IMR-90 (cell line): Measurements from ENCODE around the gene ZNF493. TPM values are rescaled to one million over a fixed set of nuclear protein-coding genes. Genes with fewer than 3 reads are reported as not detected.

Experiments
- ATAC-seq: fragments of 200-7000 bp; cut with Tn5 transposase; 2 replicates; pipeline ENCODE4 v1.9.1; 2020; ENCODE audit warnings: low read depth, mild to moderate bottlenecking, moderate library complexity
- BruUV-seq: library from RNA; stranded (reverse); fragments of 400-500 nt; replicated peaks from 2 replicates; lab custom pipeline; 2021; lab: Mats Ljungman, UMichigan
- CTCF ChIA-PET: fragments of 300-600 bp; formaldehyde crosslinking; extraction: SDS; loops from one replicate; lab custom pipeline; 2021; ENCODE audit warnings: antibody characterized with exemption; lab: Yijun Ruan, JAX
- POLR2A ChIA-PET: fragments of 300-600 bp; sonication (Branson Sonifier 250); formaldehyde crosslinking; loops from one replicate; lab custom pipeline; 2022; ENCODE audit warnings: antibody characterized with exemption; ENCODE audit not compliant: unreplicated experiment; lab: Charles Lee
- DNase-seq: peaks from one replicate; pipeline ENCODE4 v3.0.0; 2013
- H2AFZ ChIP-seq: replicated peaks from 2 replicates; pipeline ENCODE3; 2013; ENCODE audit warnings: low read length, mild to moderate bottlenecking; ENCODE audit not compliant: poor library complexity
- H2AK5ac ChIP-seq: 2 replicates; pipeline ENCODE4 v1.6.1; 2013; ENCODE audit warnings: low read depth, low read length, inconsistent platforms
- H2AK9ac ChIP-seq: replicated peaks from 2 replicates; pipeline ENCODE3; 2013; ENCODE audit warnings: mild to moderate bottlenecking, low read depth, low read length, moderate library complexity; ENCODE audit not compliant: poor library complexity
- H2BK120ac ChIP-seq: 2 replicates; pipeline ENCODE4 v1.6.1; 2013; ENCODE audit warnings: low read depth, low read length, inconsistent platforms
- H2BK15ac ChIP-seq: 3 replicates; pipeline ENCODE4 v1.6.1; 2013; ENCODE audit warnings: low read depth, low read length, inconsistent platforms
- H2BK20ac ChIP-seq: 2 replicates; pipeline ENCODE4 v1.6.1; 2013; ENCODE audit warnings: low read depth, mild to moderate bottlenecking, inconsistent platforms, low read length, moderate library complexity
- H2BK5ac ChIP-seq: 2 replicates; pipeline ENCODE4 v1.6.1; 2013; ENCODE audit warnings: mild to moderate bottlenecking, low read depth, low read length, inconsistent platforms; ENCODE audit not compliant: poor library complexity, severe bottlenecking
- H3K14ac ChIP-seq: replicated peaks from 2 replicates; pipeline ENCODE4 v1.6.1; 2013; ENCODE audit warnings: low read depth, low read length, inconsistent platforms
- H3K18ac ChIP-seq: 2 replicates; pipeline ENCODE4 v1.6.1; 2013; ENCODE audit warnings: low read depth, low read length, control low read depth
- H3K23ac ChIP-seq: 2 replicates; pipeline ENCODE4 v1.6.1; 2013; ENCODE audit warnings: low read depth, low read length, inconsistent platforms
- H3K27ac ChIP-seq: 2 replicates; pipeline ENCODE4 v1.5.1; 2013; ENCODE audit warnings: mild to moderate bottlenecking, control low read depth, low read length; ENCODE audit not compliant: insufficient read depth
- H3K27me3 ChIP-seq: 2 replicates; pipeline ENCODE4 v1.6.1; 2013; ENCODE audit warnings: low read length; ENCODE audit not compliant: control insufficient read depth, insufficient read depth
- H3K36me3 ChIP-seq: 2 replicates; pipeline ENCODE4 v1.6.1; 2013; ENCODE audit warnings: low read length, mixed read lengths; ENCODE audit not compliant: control insufficient read depth, insufficient read depth
- H3K4ac ChIP-seq: 2 replicates; pipeline ENCODE4 v1.6.1; 2013; ENCODE audit warnings: low read depth, low read length, inconsistent platforms
- H3K4me1 ChIP-seq: 2 replicates; pipeline ENCODE4 v1.6.1; 2013; ENCODE audit warnings: low read length, mixed read lengths; ENCODE audit not compliant: control insufficient read depth, insufficient read depth
- H3K4me2 ChIP-seq: 2 replicates; pipeline ENCODE4 v1.6.1; 2013; ENCODE audit warnings: low read depth, mild to moderate bottlenecking, control low read depth, low read length, moderate library complexity
- H3K4me3 ChIP-seq: 2 replicates; pipeline ENCODE4 v1.5.1; 2013; ENCODE audit warnings: low read depth, mild to moderate bottlenecking, control low read depth, low read length, moderate library complexity; ENCODE audit not compliant: insufficient read depth
- H3K56ac ChIP-seq: 2 replicates; pipeline ENCODE4 v1.6.1; 2013; ENCODE audit warnings: low read length, inconsistent platforms; ENCODE audit not compliant: insufficient read depth; ENCODE audit errors: extremely low read depth
- H3K79me1 ChIP-seq, 2 experiments: 2 replicates each; pipeline ENCODE4 v1.6.1; 2013; ENCODE audit warnings: low read length in 2 of 2, inconsistent platforms in 1 of 2, low read depth in 1 of 2
- H3K9ac ChIP-seq: 2 replicates; pipeline ENCODE4 v1.6.1; 2013; ENCODE audit warnings: low read depth, low read length, control low read depth
- H3K9me1 ChIP-seq: 2 replicates; pipeline ENCODE4 v1.6.1; 2013; ENCODE audit warnings: low read length, inconsistent platforms; ENCODE audit not compliant: insufficient read depth
- H3K9me3 ChIP-seq: 2 replicates; pipeline ENCODE4 v1.6.1; 2013; ENCODE audit warnings: low read length; ENCODE audit not compliant: control insufficient read depth, insufficient read depth
- H4K20me1 ChIP-seq: 2 replicates; pipeline ENCODE4 v1.6.1; 2013; ENCODE audit warnings: low read length, inconsistent platforms; ENCODE audit not compliant: insufficient read depth
- H4K5ac ChIP-seq: 2 replicates; pipeline ENCODE4 v1.6.1; 2013; ENCODE audit warnings: mild to moderate bottlenecking, low read depth, low read length, control low read depth
- H4K8ac ChIP-seq, 2 experiments: 2 replicates each; pipeline ENCODE4 v1.6.1; 2013; ENCODE audit warnings: low read depth in 2 of 2, low read length in 2 of 2, control low read depth in 1 of 2, inconsistent platforms in 1 of 2
- H4K91ac ChIP-seq: 2 replicates; pipeline ENCODE4 v1.6.1; 2013; ENCODE audit warnings: low read depth, low read length, inconsistent platforms; ENCODE audit not compliant: insufficient read depth
- BHLHE40 ChIP-seq: fragments of 150-350 bp; IDR thresholded peaks from 2 replicates; pipeline ENCODE4 v1.6.1; 2016; ENCODE audit warnings: mild to moderate bottlenecking, low read depth, low read length
- CEBPB ChIP-seq: IDR thresholded peaks from 2 replicates; pipeline ENCODE4 v1.6.1; 2012; ENCODE audit warnings: low read depth, low read length, improper control_type of control experiment
- CHD1 ChIP-seq: IDR thresholded peaks from 2 replicates; pipeline ENCODE4 v1.6.1; 2012; ENCODE audit warnings: low read depth, low read length, improper control_type of control experiment
- FOS ChIP-seq: fragments of 150-350 bp; IDR thresholded peaks from 2 replicates; pipeline ENCODE4 v1.6.1; 2016; ENCODE audit warnings: low read depth, low read length
- MAFK ChIP-seq: IDR thresholded peaks from 2 replicates; pipeline ENCODE4 v1.6.1; 2012; ENCODE audit warnings: low read depth, low read length, improper control_type of control experiment
- MAZ ChIP-seq: IDR thresholded peaks from 2 replicates; pipeline ENCODE4 v1.6.1; 2012; ENCODE audit warnings: low read depth, mild to moderate bottlenecking, low read length, improper control_type of control experiment, moderate library complexity, borderline replicate concordance
- MXI1 ChIP-seq: IDR thresholded peaks from 2 replicates; pipeline ENCODE4 v1.6.1; 2012; ENCODE audit warnings: low read depth, mild to moderate bottlenecking, low read length, moderate library complexity, borderline replicate concordance
- NFE2L2 ChIP-seq: fragments of 150-350 bp; IDR thresholded peaks from 2 replicates; pipeline ENCODE4 v1.6.1; 2016; ENCODE audit warnings: low read depth, mild to moderate bottlenecking, low read length
- POLR2A ChIP-seq: IDR thresholded peaks from 2 replicates; pipeline ENCODE4 v1.6.1; 2012; ENCODE audit warnings: mild to moderate bottlenecking, low read depth, low read length
- RAD21 ChIP-seq: IDR thresholded peaks from 2 replicates; pipeline ENCODE4 v1.6.1; 2012; ENCODE audit warnings: low read length, improper control_type of control experiment
- RCOR1 ChIP-seq: IDR thresholded peaks from 2 replicates; pipeline ENCODE4 v1.6.1; 2012; ENCODE audit warnings: mild to moderate bottlenecking, low read length, improper control_type of control experiment; ENCODE audit not compliant: insufficient replicate concordance
- RFX5 ChIP-seq: IDR thresholded peaks from 2 replicates; pipeline ENCODE4 v1.8.0; 2012; ENCODE audit warnings: low read depth, mild to moderate bottlenecking, low read length, moderate library complexity
- SMC3 ChIP-seq: fragments of 150-350 bp; IDR thresholded peaks from 2 replicates; pipeline ENCODE4 v1.6.1; 2016; ENCODE audit warnings: low read depth, mild to moderate bottlenecking, antibody characterized with exemption, low read length, moderate library complexity
- WGBS, 2 experiments: methylation state at CpG; one replicate each; pipeline versions ENCODE4 v1.1.5 to v1.1.7; 2013; ENCODE audit warnings: missing lambda C conversion rate in 2 of 2; ENCODE audit not compliant: insufficient read length in 1 of 2; ENCODE audit errors: extremely low coverage in 2 of 2; 5-methylcytosine and 5-hydroxymethylcytosine counted together
- dilution Hi-C: fragments of 300-500 bp; cut with HindIII; formaldehyde crosslinking; loops from one replicate; pipeline ENCODE4 v1.14.3; 2018; ENCODE audit warnings: low sequenced_read_pairs; ENCODE audit not compliant: unreplicated experiment
- in situ Hi-C: fragments of 300-500 bp; cut with MboI; formaldehyde crosslinking; loops from 3 replicates; pipeline ENCODE4 v1.14.3; 2019; ENCODE audit warnings: low sequenced_read_pairs, inconsistent platforms, mixed read lengths
- intact Hi-C: fragments of 100-400 bp; cut with micrococcal nuclease; formaldehyde crosslinking; loops from 2 replicates; pipeline ENCODE4 v1.10.0; 2022
- polyA plus RNA-seq, 3 experiments: library from polyadenylated mRNA; depleted of rRNA; stranded (reverse); fragments of >200 nt; gene quantifications; 2 replicates each; pipeline ENCODE4 v1.2.3, GENCODE V29; 2012; ENCODE audit warnings: low replicate concordance in 1 of 3
- total RNA-seq: library from RNA; depleted of rRNA; stranded (reverse); fragments of >200 nt; gene quantifications from 2 replicates; pipeline ENCODE4 v1.2.3, GENCODE V29; 2012
- TF ChIP-seq, protein P1 (sequence below): fragments of 150-350 bp; IDR thresholded peaks from 2 replicates; pipeline ENCODE4 v1.6.1; 2016; ENCODE audit warnings: low read depth, mild to moderate bottlenecking, low read length, moderate library complexity, borderline replicate concordance
- TF ChIP-seq, protein P2 (sequence below): fragments of 150-350 bp; IDR thresholded peaks from 2 replicates; pipeline ENCODE4 v1.6.1; 2017; ENCODE audit warnings: mild to moderate bottlenecking, antibody characterized with exemption, low read length, low read depth
- TF ChIP-seq, protein P3 (sequence below): conservative IDR thresholded peaks from 2 replicates; pipeline ENCODE4 v1.5.1; 2012; ENCODE audit warnings: mild to moderate bottlenecking, low read depth, low read length, improper control_type of control experiment

Gene ZNF493
- total and polyA plus RNA-seq, 2 of the 4 experiments (the other 2 are of a cell fraction) = 2.1 to 3.4 TPM

DNA sequence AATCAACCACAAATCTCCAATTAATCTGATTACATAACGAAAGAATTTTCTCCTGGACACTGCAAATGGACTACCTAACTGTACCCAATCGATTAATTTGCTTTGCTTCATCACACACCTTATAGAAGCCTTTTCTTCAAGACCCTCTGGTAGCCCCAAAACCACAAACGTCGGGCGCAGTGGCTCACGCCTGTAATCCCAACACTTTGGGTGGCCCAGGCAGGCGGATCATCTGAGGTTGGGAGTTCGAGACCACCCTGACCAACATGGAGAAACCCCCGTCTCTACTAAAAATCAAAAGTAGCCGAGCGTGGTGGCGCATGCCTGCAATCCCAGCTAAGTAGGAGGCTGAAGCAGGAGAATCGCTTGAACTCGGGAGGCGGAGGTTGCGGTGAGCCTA lies 65.6 kb downstream of the ZNF493 start:
- Histone ChIP-seq H2AK9ac (no peak overlapping the region), H2BK5ac (no peak overlapping the region), H2AFZ (no peak overlapping the region), H2BK15ac (no peak overlapping the region), H3K18ac (no peak overlapping the region), H3K27ac (no peak overlapping the region), H3K9me1 (no peaks in the 10 kb centered on the region), H2BK120ac (no peak overlapping the region), H4K8ac (no peak overlapping the region), H2BK20ac (no peak overlapping the region), H3K36me3 (no peaks in the 10 kb centered on the region), H3K23ac (no peak overlapping the region), H3K4me3 (no peak overlapping the region), H3K27me3 (no peaks in the 10 kb centered on the region), H3K4ac (no peak overlapping the region), H2AK5ac (no peak overlapping the region), H3K79me1 (no peaks in the 10 kb centered on the region), H3K9me3 (peaks cover 28% of the 10 kb centered on the region), H4K5ac (no peak overlapping the region), H3K14ac (no peak overlapping the region), H4K20me1 (no peaks in the 10 kb centered on the region), H3K9ac (no peak overlapping the region), H3K4me2 (no peak overlapping the region), H3K56ac (no peak overlapping the region), H4K91ac (no peak overlapping the region), H3K4me1 (no peaks in the 10 kb centered on the region)
- CTCF ChIA-PET = no interaction called here
- in situ Hi-C loops = no loop called here
- DNase-seq = no peak
- POLR2A ChIA-PET = no interaction called here
- dilution Hi-C loops = no loop called here
- WGBS, 2 experiments = 76% methylated on average over 5 of the region's 16 CpGs; no CpG with 5 or more reads in 1 of the 2 experiments
- TF ChIP-seq RCOR1 (no peak), CEBPB (no peak), MXI1 (no peak), BHLHE40 (no peak), CHD1 (no peak), NFE2L2 (no peak), MAZ (no peak), FOS (no peak), POLR2A (no peak), RAD21 (no peak), SMC3 (no peak), MAFK (no peak), RFX5 (no peak)
- TF ChIP-seq, protein P1, sequence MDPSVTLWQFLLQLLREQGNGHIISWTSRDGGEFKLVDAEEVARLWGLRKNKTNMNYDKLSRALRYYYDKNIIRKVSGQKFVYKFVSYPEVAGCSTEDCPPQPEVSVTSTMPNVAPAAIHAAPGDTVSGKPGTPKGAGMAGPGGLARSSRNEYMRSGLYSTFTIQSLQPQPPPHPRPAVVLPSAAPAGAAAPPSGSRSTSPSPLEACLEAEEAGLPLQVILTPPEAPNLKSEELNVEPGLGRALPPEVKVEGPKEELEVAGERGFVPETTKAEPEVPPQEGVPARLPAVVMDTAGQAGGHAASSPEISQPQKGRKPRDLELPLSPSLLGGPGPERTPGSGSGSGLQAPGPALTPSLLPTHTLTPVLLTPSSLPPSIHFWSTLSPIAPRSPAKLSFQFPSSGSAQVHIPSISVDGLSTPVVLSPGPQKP = no peak
- TF ChIP-seq, protein P2, sequence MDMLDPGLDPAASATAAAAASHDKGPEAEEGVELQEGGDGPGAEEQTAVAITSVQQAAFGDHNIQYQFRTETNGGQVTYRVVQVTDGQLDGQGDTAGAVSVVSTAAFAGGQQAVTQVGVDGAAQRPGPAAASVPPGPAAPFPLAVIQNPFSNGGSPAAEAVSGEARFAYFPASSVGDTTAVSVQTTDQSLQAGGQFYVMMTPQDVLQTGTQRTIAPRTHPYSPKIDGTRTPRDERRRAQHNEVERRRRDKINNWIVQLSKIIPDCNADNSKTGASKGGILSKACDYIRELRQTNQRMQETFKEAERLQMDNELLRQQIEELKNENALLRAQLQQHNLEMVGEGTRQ = no peak
- TF ChIP-seq, protein P3, sequence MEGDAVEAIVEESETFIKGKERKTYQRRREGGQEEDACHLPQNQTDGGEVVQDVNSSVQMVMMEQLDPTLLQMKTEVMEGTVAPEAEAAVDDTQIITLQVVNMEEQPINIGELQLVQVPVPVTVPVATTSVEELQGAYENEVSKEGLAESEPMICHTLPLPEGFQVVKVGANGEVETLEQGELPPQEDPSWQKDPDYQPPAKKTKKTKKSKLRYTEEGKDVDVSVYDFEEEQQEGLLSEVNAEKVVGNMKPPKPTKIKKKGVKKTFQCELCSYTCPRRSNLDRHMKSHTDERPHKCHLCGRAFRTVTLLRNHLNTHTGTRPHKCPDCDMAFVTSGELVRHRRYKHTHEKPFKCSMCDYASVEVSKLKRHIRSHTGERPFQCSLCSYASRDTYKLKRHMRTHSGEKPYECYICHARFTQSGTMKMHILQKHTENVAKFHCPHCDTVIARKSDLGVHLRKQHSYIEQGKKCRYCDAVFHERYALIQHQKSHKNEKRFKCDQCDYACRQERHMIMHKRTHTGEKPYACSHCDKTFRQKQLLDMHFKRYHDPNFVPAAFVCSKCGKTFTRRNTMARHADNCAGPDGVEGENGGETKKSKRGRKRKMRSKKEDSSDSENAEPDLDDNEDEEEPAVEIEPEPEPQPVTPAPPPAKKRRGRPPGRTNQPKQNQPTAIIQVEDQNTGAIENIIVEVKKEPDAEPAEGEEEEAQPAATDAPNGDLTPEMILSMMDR = no peak
- no TSS peak for BruUV-seq
- intact Hi-C loops = no loop called here
- ATAC-seq = no peak
